GM18870 (cell line): ENCODE results near the gene GH1.
"Not testable (repeated sequence)": the region's sequence is repeated elsewhere in the genome, so short reads cannot be mapped to it uniquely, and the experiment has no call there.

Source experiments
- ATAC-seq: cut with Tn5 transposase; IDR thresholded peaks from one replicate; pipeline ENCODE4 v1.9.1; 2021; ENCODE audit warnings: moderate library complexity; ENCODE audit not compliant: unreplicated experiment

GH1 gene

DNA sequence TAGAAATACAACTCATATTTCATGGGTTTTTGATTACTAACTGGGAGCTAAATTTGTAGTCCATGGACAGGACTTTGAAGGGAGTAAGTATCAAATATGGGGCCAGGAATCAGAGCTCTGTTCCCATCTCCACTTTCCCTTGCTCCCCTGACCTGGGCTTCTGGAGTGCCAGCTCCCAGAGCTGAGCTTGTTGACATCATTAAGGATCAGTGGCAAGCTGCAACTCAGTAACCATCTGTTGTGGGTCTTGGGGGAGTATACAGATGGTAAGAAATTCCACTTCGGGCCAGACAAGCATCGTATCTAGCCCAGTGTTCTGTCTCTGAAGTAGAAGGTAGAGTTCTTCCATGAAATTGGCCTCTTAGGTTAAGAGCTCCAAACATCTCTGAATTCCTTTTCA, 16.7 kb downstream of the GH1 start:
- not testable (repeated sequence) for ATAC-seq

GRCh38 chr17:63898899-63899798, 19.5 kb downstream of the GH1 start:
- not testable (repeated sequence) for ATAC-seq

DNA sequence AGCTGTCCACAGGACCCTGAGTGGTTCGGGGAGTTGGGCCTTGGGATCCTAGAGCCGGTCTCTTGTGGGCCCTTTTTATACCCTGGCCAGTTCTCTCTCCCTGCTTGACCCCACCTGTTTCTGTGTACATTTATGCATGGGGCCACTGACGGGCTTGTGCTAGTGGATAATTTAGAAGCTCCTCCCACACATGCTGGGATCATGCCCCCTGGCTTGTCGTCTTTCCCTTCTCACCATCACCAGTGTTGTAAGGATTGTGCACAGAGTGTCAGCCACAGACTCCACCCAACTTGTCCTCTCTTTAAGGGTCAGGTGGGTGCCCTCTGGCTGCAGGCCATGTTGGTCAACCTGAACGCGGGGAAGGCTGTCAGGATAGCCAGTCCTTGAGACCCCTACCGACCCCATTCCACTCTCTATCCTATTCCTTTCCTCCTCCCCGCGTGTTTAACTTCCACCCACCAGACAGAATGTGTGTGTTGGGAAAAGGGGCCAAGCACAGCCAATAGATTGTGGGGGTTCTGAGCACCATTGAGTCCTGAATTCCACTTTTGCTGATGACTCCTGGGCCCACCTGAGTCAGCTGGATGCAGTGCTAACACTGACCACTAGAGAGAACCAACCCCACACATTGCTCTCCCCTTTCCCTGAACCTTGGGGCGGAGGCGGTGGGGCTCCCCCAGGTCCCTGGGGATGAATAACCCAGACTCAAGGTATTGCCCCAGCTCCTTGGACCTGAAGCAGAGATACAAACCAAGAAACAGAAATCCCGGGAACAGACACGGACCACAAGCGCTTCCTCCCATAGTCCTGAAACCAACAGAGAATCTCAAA, 21.9 kb downstream of the GH1 start, which contains the start of gene CSH1:
TSS of gene CSH1 (minus strand) at position 51 of the 831 bp plus-strand sequence. CDS start 63 bp downstream, outside the sequence.
- not testable (repeated sequence) for ATAC-seq

DNA sequence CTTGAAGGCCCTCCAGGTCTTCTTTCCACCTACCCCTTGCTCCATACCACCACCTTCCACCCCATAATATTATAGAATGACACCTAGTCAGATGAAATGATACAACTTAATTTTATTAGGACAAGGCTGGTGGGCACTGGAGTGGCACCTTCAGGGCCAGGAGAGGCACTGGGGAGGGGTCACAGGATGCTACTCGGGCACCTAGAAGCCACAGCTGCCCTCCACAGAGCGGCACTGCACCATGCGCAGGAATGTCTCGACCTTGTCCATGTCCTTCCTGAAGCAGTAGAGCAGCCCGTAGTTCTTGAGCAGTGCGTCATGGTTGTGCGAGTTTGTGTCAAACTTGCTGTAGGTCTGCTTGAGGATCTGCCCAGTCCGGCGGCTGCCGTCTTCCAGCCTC, 23.8 kb downstream of the GH1 start:
- not testable (repeated sequence) for ATAC-seq

DNA sequence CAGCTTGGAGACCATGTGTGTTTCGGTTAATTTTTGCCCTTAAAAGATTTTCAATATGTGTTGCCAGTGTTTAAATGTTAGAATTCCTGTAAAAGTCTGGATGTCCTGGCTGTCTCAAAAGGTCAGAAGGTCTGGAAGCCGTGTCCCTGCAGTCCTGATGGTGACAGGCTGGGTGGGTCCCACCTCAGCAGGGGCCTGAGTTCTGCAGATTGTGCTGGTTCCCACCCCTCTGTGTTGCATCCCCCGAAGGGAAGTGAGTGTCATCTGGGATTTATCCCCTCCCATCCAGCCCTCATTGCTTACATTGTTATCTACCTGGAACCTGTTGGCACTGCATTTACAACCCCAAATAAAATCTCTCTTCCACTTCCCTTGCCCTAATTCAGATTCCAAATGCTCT, 24.6 kb downstream of the GH1 start:
- not testable (repeated sequence) for ATAC-seq

- not testable (repeated sequence) for ATAC-seq
Observed at GRCh38 chr17:63892316-63893037, 26.2 kb downstream of the GH1 start.

DNA sequence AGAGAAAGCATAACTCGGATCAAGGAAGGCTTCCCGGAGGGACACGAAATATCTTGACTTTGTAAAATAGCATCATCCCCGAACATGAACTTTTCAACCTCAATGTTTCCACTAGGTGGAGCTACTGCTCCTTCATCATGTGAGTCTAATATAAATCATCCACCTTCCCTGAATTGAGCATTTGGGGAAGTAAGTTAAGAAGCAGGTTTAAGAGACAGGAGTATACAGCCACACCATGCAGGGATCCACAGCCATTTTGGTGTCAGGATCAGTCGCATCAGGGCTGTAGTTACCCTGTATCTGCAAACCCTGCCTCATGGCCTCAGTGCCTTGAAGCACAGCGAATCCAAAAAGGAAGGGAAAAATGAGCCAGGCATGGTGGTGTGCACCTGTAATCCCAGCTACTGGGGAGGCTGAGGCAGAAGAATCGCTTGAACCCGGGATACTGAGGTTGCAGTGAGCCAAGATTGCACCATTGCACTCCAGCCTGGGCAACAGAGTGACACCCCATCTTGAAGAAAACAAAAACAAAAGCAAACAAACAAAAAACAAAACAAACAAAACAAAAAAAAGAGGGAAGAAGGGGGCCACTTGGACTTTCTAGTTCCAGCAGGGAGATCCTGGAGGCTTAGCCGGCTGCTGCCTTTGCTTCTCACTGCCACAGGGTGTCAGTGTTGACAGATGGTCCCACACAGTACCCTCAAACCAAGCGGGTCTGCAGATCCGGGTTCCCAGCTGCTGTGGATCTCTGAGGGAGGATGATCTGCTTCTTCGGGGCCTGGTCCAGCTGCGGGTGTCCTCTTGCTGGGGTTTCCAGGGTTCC, 29.4 kb downstream of the GH1 start:
- ATAC-seq: not testable (repeated sequence)

GRCh38 chr17:63885119-63885518, 33.5 kb downstream of the GH1 start:
- ATAC-seq: not testable (repeated sequence)

GRCh38 chr17:63882626-63883126, 36.0 kb downstream of the GH1 start:
- not testable (repeated sequence) for ATAC-seq

GRCh38 chr17:63881935-63882601, 36.6 kb downstream of the GH1 start, which contains the start of gene GH2:
Gene GH2 (minus strand): TSS chr17:63881944. CDS start chr17:63881801, 143 bp downstream.
- ATAC-seq: no peak

GRCh38 chr17:63881337-63881736, 37.3 kb downstream of the GH1 start:
- not testable (repeated sequence) for ATAC-seq

DNA sequence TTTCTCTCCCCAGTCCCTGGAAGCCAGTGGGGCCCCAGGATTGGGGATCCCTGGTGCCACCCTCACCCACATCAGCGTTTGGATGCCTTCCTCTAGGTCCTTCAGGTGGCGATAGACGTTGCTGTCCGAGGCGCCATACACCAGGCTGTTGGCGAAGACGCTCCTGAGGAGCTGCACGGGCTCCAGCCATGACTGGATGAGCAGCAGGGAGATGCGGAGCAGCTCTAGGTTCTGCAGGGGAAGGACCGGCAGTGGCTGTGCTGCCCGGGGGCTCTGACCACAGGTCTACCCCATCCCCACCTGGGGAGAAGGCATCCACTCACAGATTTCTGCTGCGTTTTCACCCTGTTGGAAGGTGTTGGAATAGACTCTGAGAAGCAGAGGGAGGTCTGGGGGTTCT, 37.9 kb downstream of the GH1 start:
- ATAC-seq: no peak

- ATAC-seq: not testable (repeated sequence)
Observed at GRCh38 chr17:63878413-63878812, 40.2 kb downstream of the GH1 start.

- ATAC-seq: not testable (repeated sequence)
Observed at GRCh38 chr17:63874693-63875092, 43.9 kb downstream of the GH1 start.

GRCh38 chr17:63874061-63874626, 44.5 kb downstream of the GH1 start:
- not testable (repeated sequence) for ATAC-seq

GRCh38 chr17:63873577-63873976, 45.1 kb downstream of the GH1 start, which contains the start of gene CSH2:
Gene CSH2 (minus strand): TSS chr17:63873677. CDS start chr17:63873614, 63 bp downstream.
- ATAC-seq: not testable (repeated sequence)

DNA sequence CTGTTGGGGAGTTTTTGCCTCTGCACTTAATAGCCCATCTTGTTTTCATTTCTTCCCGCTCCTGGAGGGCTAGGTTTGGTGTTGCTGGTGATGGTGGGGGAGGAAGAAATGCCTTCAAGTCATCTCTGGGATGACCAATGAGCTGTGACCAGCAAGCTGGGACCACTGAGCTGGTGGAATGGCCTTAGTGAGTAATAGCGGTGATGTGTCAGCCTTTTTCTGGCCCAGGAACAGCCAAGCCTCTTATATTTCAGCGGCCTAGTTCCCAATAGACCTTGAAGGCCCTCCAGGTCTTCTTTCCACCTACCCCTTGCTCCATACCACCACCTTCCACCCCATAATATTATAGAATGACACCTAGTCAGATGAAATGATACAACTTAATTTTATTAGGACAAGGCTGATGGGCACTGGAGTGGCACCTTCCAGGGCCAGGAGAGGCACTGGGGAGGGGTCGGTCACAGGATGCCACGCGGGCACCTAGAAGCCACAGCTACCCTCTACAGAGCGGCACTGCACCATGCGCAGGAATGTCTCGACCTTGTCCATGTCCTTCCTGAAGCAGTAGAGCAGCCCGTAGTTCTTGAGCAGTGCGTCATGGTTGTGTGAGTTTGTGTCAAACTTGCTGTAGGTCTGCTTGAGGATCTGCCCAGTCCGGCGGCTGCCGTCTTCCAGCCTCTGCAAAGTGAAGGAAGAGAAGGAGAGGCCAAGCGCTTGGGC, 46.8 kb downstream of the GH1 start:
- ATAC-seq: not testable (repeated sequence)

DNA sequence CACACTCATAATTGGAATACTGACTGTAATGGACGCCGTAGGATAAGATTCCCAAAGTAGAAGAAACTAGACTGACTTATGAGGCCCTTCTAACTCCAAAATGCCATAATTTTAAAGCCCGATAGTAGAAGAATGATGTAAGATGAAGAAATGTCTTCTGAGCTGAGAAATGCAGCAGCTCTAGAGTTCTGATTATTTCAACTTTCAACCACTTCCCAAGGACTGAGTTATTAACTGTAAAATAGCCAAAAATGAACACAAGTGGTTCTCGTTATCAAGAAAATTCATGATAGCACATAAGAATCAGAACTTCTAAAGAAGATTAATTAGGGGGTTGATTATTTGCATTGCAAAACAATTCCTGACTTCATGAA, 48.4 kb downstream of the GH1 start:
- ATAC-seq: not testable (repeated sequence)
